Chondrocyte (in vitro differentiated cells): ENCODE measurements around the gene FTO. TPM values are rescaled to one million over a fixed set of nuclear protein-coding genes. Genes with fewer than 3 reads are reported as not detected.
"Not testable (repeated sequence)": the region's sequence is repeated elsewhere in the genome, so short reads cannot be mapped to it uniquely, and the experiment has no call there.

ENCODE experiments used
- DNase-seq: peaks from one replicate; pipeline ENCODE4 v3.0.0; 2021; ENCODE audit warnings: mixed read lengths, low spot score
- H3K27ac Mint-ChIP-seq: one replicate; pipeline ENCODE4 v1.8.0; 2021; ENCODE audit warnings: mild to moderate bottlenecking, moderate library complexity, mixed read lengths; ENCODE audit not compliant: unreplicated experiment
- H3K27me3 Mint-ChIP-seq: 2 replicates; pipeline ENCODE4 v1.8.0; 2021; ENCODE audit warnings: low read depth, mixed read lengths
- H3K36me3 Mint-ChIP-seq: 2 replicates; pipeline ENCODE4 v1.8.0; 2021; ENCODE audit warnings: low read depth, mixed read lengths
- H3K4me1 Mint-ChIP-seq: 2 replicates; pipeline ENCODE4 v1.8.0; 2021; ENCODE audit warnings: low read depth, mild to moderate bottlenecking, mixed read lengths
- H3K4me3 Mint-ChIP-seq: one replicate; pipeline ENCODE4 v1.8.0; 2021; ENCODE audit warnings: mild to moderate bottlenecking, moderate library complexity, mixed read lengths; ENCODE audit not compliant: unreplicated experiment
- H3K9me3 Mint-ChIP-seq: 2 replicates; pipeline ENCODE4 v1.8.0; 2021; ENCODE audit warnings: low read depth, mixed read lengths
- total RNA-seq: library from RNA; stranded (reverse); gene quantifications from 3 replicates; pipeline ENCODE4 v1.2.1, GENCODE V29; 2021
- TF ChIP-seq, protein P1 (sequence below): fragments of 200-600 bp; sonication (generic); IDR thresholded peaks from 2 replicates; pipeline ENCODE4 v1.5.0; 2021; ENCODE audit warnings: antibody characterized with exemption, mild to moderate bottlenecking, moderate library complexity

Gene FTO
- total RNA-seq, 1 donor from 2014 or later = 85.7 TPM

DNA sequence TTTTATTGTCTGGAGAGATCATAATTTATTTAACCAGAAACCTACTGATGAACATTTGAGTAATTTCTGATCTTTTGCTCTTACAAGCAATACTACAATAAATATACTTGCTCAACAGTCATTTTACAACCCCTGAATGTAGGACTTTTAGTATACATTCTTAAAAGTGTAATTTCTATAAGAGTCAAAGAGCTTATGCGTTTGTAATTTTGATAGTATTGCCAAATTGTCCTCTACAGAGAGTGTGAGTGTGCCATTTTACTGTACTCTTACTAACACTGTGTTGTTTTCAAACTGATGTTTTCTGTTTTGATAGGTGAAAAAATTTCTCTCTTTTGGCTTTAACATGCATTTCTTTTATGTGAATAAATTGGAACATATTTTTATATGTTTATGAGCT is 139.1 kb downstream of the FTO start:
- Mint-ChIP-seq H3K4me3 (no peak overlapping the region), H3K36me3 (peaks cover 4% of the 10 kb centered on the region), H3K27me3 (no peaks in the 10 kb centered on the region), H3K27ac (no peak overlapping the region), H3K9me3 (no peaks in the 10 kb centered on the region), H3K4me1 (peaks cover 13% of the 10 kb centered on the region)
- TF ChIP-seq, protein P1, sequence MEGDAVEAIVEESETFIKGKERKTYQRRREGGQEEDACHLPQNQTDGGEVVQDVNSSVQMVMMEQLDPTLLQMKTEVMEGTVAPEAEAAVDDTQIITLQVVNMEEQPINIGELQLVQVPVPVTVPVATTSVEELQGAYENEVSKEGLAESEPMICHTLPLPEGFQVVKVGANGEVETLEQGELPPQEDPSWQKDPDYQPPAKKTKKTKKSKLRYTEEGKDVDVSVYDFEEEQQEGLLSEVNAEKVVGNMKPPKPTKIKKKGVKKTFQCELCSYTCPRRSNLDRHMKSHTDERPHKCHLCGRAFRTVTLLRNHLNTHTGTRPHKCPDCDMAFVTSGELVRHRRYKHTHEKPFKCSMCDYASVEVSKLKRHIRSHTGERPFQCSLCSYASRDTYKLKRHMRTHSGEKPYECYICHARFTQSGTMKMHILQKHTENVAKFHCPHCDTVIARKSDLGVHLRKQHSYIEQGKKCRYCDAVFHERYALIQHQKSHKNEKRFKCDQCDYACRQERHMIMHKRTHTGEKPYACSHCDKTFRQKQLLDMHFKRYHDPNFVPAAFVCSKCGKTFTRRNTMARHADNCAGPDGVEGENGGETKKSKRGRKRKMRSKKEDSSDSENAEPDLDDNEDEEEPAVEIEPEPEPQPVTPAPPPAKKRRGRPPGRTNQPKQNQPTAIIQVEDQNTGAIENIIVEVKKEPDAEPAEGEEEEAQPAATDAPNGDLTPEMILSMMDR = no peak
- no peak for DNase-seq

DNA sequence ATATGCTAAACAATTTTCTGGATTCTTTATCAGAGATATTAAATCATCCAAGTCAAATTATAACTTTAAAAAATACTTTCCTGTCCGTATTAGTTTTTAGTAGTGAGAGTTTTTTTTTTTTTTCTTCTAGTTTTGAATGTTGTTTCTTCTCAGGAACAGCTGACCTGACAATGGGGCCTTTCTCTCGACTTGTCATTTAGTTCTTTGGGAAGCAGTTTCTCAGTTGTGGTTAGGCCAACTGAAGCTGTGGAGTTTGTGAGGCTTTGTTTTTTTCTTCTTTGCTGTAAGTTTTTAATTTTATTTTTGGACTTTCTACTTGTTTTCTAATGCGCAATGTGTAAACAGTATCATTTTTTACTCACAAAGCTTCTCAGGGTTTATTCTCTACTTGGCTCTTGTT is 140.8 kb downstream of the FTO start:
- DNase-seq = no peak
- Mint-ChIP-seq H3K9me3 (no peaks in the 10 kb centered on the region), H3K4me3 (no peak overlapping the region), H3K4me1 (peaks cover 12% of the 10 kb centered on the region), H3K36me3 (peaks cover 4% of the 10 kb centered on the region), H3K27me3 (no peaks in the 10 kb centered on the region), H3K27ac (no peak overlapping the region)
- TF ChIP-seq, protein P1 = no peak

DNA sequence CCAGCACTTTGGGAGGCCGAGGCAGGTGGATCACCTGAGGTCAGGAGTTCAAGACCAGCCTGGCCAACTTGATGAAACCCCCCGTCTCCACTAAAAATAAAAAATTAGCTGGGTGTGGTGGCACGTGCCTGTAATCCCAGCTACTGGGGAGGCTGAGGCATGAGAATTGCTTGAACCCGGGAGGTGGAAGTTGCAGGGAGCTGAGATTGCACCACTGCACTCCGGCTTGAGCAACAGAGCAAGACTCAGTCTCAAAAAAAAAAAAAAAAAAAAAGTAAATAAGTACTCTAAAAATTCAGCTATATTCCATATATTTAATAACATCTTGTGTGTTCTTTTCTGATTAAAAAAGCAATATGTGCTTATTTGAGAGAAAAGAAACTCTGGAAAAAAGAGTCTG is 142.6 kb downstream of the FTO start:
- H3K4me1 Mint-ChIP-seq = peaks cover 12% of the 10 kb centered on the region
- not testable (repeated sequence) for H3K4me3 Mint-ChIP-seq, H3K9me3 Mint-ChIP-seq, H3K27me3 Mint-ChIP-seq, H3K36me3 Mint-ChIP-seq, DNase-seq, H3K27ac Mint-ChIP-seq

DNA sequence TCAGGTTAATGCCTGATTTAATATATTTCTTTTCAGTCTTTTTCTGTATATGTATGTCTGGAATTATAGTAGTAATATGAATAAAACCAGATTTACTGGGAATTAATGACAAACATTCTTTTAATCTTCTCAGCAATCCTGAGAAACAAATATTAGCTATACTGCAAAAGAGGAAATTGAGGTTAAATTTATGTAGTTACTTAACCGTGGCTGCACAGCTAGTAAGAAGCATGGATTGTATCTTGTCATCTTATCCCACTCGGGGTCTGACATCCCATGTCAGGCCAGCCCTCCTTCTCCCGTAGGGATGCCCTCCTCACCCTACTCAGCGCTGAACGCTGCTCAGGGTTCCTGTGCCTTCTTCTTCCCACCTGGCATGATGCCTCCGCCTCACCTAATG is 143.0 kb downstream of the FTO start:
- TF ChIP-seq, protein P1 = no peak
- peaks cover 4% of the 10 kb centered on the region for H3K36me3 Mint-ChIP-seq
- H3K27ac Mint-ChIP-seq = no peak overlapping the region
- H3K4me3 Mint-ChIP-seq = no peak overlapping the region
- peaks cover 9% of the 10 kb centered on the region for H3K4me1 Mint-ChIP-seq
- no peaks in the 10 kb centered on the region for H3K9me3 Mint-ChIP-seq
- no peak for DNase-seq
- no peaks in the 10 kb centered on the region for H3K27me3 Mint-ChIP-seq

DNA sequence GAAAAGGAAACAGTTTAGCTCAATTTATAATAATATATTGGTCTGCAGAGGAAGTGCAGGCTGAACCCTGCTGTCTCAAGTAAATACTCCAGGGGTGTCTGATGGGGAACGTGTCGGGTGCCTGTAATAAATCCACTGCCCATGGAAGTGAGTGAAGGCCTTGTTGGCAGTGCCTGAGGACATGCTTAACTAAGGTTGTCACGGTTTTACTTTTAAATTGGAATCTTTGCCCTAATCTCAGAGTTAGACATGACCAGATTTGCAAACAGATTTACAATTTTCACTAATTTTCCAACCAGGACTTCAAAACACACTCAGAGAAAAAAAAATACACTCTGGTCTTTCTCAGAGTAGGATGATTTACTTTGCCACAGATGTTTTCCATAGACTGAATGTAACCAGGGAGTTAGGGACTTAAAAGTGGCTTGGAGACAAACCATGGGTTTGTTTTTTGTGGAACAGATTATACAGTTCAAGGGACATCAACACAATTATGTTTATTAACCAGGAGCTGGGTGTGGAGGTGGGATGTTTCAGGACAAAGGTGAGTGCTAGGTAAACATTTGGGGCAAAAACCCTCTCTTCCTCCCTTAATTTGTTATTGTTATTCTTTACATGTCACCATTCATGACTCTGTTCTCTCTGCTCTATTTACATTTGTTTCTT is 144.5 kb downstream of the FTO start:
- Mint-ChIP-seq H3K36me3 (peaks cover 6% of the 10 kb centered on the region), H3K4me3 (no peak overlapping the region), H3K27ac (no peak overlapping the region)

More for the DNA sequence above, 144.5 kb downstream of the FTO start:
- no peak for DNase-seq
- no peaks in the 10 kb centered on the region for H3K27me3 Mint-ChIP-seq
- H3K9me3 Mint-ChIP-seq = peaks cover 1% of the 10 kb centered on the region
- peaks cover 9% of the 10 kb centered on the region for H3K4me1 Mint-ChIP-seq
- TF ChIP-seq, protein P1 = no peak
